Neuron (in vitro differentiated cells): ENCODE data around the gene PDE12.

Experiments used
- H2AFZ ChIP-seq: one replicate; pipeline ENCODE4 v1.6.1; 2013; ENCODE audit warnings: low read depth, mild to moderate bottlenecking, inconsistent platforms, low read length, moderate library complexity
- H3K27me3 ChIP-seq: one replicate; pipeline ENCODE4 v1.6.1; 2013; ENCODE audit warnings: low read length; ENCODE audit not compliant: insufficient read depth
- H3K36me3 ChIP-seq: one replicate; pipeline ENCODE4 v1.6.1; 2013; ENCODE audit warnings: low read length; ENCODE audit not compliant: insufficient read depth
- H3K4me1 ChIP-seq: one replicate; pipeline ENCODE4 v1.6.1; 2013; ENCODE audit warnings: low read length; ENCODE audit not compliant: insufficient read depth
- H3K4me3 ChIP-seq: 2 replicates; pipeline ENCODE4 v1.5.1; 2013; ENCODE audit warnings: mild to moderate bottlenecking, low read length, moderate library complexity
- H3K9me3 ChIP-seq: one replicate; pipeline ENCODE4 v1.6.1; 2013; ENCODE audit warnings: low read length

The PDE12 gene

DNA sequence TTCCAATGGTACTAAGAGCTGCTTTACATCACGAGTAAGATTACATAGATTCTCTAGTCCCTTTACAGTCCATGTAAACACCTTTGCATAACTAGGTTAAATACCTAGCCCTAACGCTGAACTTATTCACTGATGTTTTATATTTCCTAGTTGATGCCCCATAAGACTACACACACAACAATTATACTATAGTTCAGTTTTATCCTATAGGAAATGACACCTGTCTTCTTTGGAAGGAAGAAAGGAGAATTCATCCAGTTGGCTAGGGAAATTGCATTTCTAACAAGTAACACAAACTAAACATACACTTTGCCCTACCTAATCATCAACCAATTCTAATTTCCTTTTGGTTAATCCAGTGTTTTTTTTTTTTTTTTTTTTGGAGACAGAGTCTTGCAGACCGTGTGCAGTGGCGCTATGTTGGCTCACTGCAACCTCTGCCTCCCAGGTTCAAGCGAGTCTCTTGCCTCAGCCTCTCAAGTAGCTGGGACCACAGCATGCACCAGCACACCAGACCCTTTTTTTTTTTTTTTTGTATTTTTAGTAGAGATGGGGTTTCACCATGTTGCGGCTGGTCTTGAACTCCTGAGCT, 13.9 kb downstream of the PDE12 start:
- H3K4me1 ChIP-seq: no peaks in the 10 kb centered on the region
- H3K9me3 ChIP-seq: no peaks in the 10 kb centered on the region
- no peak overlapping the region for H2AFZ ChIP-seq
- peaks cover 65% of the 10 kb centered on the region for H3K36me3 ChIP-seq
- no peaks in the 10 kb centered on the region for H3K27me3 ChIP-seq
- H3K4me3 ChIP-seq: no peak overlapping the region

DNA sequence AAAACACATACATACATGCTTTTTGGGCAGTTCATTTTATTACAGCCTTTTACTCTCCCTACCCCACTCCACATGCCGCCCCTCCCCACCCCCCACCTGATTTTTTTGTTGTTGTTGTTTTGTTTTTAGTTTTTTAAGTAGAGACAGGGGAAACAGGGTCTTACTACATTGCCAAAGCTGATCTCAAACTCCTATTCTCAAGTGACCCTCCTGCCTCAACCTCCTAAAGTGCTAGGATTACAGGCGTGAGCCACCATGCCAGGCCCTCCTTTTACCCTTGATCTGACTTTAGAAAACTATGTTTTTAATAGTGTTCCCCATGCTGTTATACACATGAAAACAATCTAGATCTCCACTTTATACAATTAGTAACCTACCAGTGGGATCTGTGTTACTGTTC, 14.8 kb downstream of the PDE12 start:
- no peaks in the 10 kb centered on the region for H3K9me3 ChIP-seq
- H3K36me3 ChIP-seq: peaks cover 71% of the 10 kb centered on the region
- no peaks in the 10 kb centered on the region for H3K27me3 ChIP-seq
- H3K4me1 ChIP-seq: no peaks in the 10 kb centered on the region
- H2AFZ ChIP-seq: no peak overlapping the region
- no peak overlapping the region for H3K4me3 ChIP-seq

DNA sequence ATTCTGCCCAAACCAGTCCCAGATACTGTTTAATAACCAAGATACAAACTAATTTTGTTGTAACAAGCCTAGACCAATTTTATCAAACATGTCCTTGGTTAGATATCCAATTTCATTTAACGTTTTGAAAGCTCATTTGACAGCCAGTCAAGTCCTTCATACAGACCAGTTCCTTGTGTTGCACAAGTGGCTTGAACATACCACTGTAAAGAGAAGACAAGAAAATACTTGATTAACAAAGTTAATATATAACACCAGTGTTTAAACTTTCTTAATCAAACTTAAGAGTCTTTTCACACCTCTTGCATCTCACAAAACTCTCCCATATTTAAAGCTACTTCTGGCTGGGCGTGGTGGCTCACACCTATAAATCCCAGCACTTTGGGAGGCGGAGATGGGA, 16.0 kb downstream of the PDE12 start:
- no peaks in the 10 kb centered on the region for H3K9me3 ChIP-seq
- H3K27me3 ChIP-seq: no peaks in the 10 kb centered on the region
- no peak overlapping the region for H2AFZ ChIP-seq
- H3K4me3 ChIP-seq: no peak overlapping the region
- peaks cover 75% of the 10 kb centered on the region for H3K36me3 ChIP-seq
- H3K4me1 ChIP-seq: no peaks in the 10 kb centered on the region

DNA sequence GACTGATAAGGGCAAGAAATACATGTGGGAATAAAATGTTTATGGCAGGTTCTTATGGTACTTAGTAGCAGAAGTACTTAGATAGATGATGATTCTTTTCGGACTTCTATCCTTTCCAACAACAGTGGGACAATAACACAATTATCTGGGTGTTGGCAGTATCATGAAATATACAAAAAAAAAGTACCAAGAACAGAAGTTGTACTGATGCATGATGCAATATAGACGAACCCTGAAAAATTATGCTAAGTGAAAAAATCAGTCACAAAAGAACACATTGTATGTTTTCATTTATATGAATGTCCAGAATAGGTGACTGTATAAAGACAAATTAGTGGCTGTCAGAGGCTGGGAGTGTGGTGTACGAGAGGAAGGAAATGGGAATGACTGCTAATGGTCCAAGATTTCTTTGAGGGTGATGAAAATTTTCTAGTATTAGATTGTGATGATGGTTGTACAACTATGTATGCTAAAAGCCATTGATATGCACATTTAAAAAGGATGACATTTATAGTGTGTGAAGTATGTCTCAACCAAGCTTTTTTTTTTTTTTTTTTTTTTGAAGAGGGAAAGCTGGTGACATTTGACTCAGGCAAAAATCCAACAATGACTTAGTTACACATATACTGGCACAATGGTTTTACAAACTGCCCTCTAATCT, 20.0 kb downstream of the PDE12 start:
- Histone ChIP-seq H3K4me1 (no peaks in the 10 kb centered on the region), H3K36me3 (peaks cover 75% of the 10 kb centered on the region), H3K4me3 (no peak overlapping the region), H3K27me3 (no peaks in the 10 kb centered on the region), H2AFZ (no peak overlapping the region), H3K9me3 (no peaks in the 10 kb centered on the region)

DNA sequence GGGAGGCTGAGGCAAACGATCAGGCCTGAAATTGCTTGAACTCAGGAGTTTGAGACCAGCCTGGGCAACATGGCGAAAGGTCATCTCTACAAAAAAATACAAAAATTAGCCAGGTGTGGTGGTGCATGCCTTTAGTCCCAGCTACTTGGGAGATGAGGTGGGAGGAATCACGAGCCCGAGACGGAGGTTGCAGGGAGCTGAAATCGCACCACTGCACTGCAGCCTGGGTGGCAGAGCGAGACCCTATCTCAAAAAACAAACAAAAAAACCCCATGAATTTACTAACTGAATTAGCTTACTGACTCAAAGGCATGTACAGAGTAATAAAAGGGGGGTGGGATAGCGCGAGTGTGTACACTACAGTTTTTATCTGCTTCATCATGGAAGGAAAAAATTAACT, 21.7 kb downstream of the PDE12 start:
- Histone ChIP-seq H3K36me3 (peaks cover 67% of the 10 kb centered on the region), H3K27me3 (no peaks in the 10 kb centered on the region)

DNA sequence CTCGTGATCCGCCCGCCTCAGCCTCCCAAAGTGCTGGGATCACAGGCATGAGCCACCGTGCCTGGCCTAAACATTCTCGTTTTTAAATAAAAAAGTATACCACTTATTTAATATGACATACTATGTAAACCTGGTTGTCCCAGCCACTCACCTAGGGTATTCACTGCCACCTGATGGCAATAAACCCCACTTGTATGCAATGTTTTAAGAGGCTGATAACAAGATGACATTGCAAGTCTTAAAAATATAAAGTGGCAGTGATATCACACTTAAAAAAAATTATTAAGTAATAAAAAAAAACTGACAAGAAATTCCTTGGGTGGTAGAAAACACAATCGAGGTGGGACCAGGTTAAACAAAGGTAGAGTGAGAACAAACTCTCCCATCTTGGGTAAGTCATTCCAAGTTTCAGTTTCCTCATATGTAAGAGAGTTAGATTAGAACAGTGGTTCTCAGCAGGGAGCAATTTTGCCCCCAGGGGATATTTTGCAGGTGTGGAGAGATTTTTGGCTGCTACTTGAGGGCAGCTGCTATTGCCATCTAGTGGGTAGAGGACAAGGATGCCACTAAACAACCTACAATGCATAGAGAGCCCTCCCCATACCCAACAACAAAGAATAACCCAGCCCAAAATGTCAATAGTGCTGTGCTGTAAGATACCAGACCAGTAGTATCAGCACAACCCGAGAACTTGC, 26.5 kb downstream of the PDE12 start:
- no peak overlapping the region for H3K4me3 ChIP-seq
- no peaks in the 10 kb centered on the region for H3K9me3 ChIP-seq
- H3K36me3 ChIP-seq: peaks cover 36% of the 10 kb centered on the region
- no peaks in the 10 kb centered on the region for H3K4me1 ChIP-seq
- H2AFZ ChIP-seq: no peak overlapping the region
- H3K27me3 ChIP-seq: no peaks in the 10 kb centered on the region

More for the DNA sequence above, 21.7 kb downstream of the PDE12 start:
- Histone ChIP-seq H3K4me1 (no peaks in the 10 kb centered on the region), H2AFZ (no peak overlapping the region), H3K4me3 (no peak overlapping the region), H3K9me3 (no peaks in the 10 kb centered on the region)

DNA sequence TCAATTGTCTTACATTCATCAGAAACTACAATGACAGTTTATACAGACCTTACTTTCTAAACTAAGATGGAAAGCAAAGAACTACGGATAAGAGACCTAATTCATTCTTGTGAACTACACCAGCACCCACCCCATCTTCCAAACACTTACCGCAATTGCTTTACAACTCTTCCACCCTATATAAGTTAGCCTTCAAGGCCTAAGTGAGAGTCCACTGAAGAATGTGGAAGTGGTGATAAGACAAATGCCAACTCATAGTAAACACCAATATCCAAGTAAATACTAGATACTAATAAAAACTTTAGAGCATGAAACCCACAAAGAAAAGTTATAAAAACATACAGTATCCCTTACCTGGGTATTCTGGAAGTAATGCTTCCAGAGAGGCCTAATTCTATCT, 27.5 kb downstream of the PDE12 start:
- no peaks in the 10 kb centered on the region for H3K9me3 ChIP-seq
- no peaks in the 10 kb centered on the region for H3K4me1 ChIP-seq
- H3K27me3 ChIP-seq: no peaks in the 10 kb centered on the region
- peaks cover 28% of the 10 kb centered on the region for H3K36me3 ChIP-seq
- no peak overlapping the region for H2AFZ ChIP-seq
- no peak overlapping the region for H3K4me3 ChIP-seq

DNA sequence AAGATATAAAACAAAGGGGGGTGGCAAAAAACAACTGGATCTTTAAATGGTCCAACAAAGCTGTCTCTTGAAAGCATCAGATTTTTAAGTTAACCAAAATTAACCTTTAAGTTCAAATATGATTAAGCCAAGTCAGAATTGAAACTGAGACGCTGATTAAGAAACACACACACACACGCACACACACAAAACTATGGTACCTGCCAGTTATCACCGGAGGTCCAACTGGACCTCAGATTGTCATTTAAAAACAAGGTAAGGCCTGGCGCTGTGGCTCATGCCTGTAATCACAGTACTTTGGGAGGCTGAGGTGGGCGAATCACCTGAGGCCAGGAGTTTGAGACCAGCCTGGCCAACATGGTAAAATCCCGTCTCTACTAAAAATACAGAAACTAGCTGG, 30.7 kb downstream of the PDE12 start:
- H3K36me3 ChIP-seq: peaks cover 18% of the 10 kb centered on the region
- no peaks in the 10 kb centered on the region for H3K4me1 ChIP-seq
- H3K4me3 ChIP-seq: no peak overlapping the region
- H3K9me3 ChIP-seq: no peaks in the 10 kb centered on the region
- H2AFZ ChIP-seq: no peak overlapping the region
- H3K27me3 ChIP-seq: no peaks in the 10 kb centered on the region

DNA sequence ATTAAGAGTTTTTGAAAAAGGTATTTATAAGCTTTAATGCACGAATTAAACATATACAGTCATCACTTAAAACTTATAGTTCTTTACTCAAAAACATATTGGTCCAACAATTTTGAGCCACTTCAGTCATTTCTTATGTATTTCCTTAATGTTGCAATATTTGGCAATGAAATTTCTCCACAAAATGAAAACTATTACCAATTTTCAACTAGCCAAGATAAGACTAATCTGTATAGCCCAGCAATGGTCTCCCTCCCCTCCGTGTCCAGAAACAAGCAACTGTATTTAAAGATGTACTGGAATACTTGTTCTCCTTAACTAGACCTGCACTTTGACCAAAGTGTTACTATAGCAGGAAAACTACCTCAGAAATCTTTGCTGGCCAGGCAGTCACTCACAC, 31.8 kb downstream of the PDE12 start:
- no peaks in the 10 kb centered on the region for H3K9me3 ChIP-seq
- no peak overlapping the region for H2AFZ ChIP-seq
- H3K4me1 ChIP-seq: no peaks in the 10 kb centered on the region
- no peaks in the 10 kb centered on the region for H3K27me3 ChIP-seq
- no peak overlapping the region for H3K4me3 ChIP-seq
- peaks cover 17% of the 10 kb centered on the region for H3K36me3 ChIP-seq

DNA sequence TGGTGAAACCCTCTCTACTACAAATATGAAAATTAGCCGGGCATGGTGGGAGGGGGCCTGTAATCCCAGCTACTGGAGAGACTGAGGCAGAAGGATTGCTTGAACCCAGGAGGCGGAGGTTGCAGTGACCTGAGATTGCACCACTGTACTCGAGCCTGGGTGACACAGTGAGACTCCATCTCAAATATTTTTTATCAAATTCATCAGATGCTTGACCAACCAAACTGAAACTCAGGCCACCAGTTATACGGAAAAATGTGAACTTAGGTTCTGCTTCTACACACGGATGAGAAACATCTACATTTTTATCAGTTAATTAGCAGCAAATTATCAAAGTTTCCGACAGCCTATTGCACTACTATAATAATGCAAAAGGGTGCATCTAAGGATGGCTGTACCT, 36.2 kb downstream of the PDE12 start:
- H3K27me3 ChIP-seq: no peaks in the 10 kb centered on the region
- no peak overlapping the region for H3K4me3 ChIP-seq
- peaks cover 17% of the 10 kb centered on the region for H3K4me1 ChIP-seq
- no peak overlapping the region for H2AFZ ChIP-seq
- H3K36me3 ChIP-seq: peaks cover 19% of the 10 kb centered on the region
- no peaks in the 10 kb centered on the region for H3K9me3 ChIP-seq

DNA sequence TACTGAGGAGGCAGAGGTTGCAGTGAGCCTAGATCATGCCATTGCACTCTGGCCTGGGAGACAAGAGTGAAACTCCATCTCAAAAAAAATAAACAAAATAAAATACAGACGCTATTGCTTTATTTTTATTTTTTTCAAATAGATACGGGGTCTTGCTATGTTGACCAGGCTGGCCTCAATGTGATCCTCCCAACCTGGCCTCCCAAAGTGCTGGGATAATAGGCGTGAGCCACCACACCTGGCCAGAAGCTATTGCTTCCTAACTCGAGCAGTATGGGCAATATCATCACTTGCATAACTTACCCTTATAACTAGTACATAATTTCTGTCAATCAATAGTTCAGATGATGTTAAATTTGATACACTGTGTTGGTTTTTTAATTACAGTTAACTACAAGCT, 38.1 kb downstream of the PDE12 start:
- Histone ChIP-seq H3K9me3 (no peaks in the 10 kb centered on the region), H3K4me1 (peaks cover 24% of the 10 kb centered on the region), H3K4me3 (no peak overlapping the region), H3K27me3 (no peaks in the 10 kb centered on the region), H2AFZ (no peak overlapping the region), H3K36me3 (peaks cover 16% of the 10 kb centered on the region)

DNA sequence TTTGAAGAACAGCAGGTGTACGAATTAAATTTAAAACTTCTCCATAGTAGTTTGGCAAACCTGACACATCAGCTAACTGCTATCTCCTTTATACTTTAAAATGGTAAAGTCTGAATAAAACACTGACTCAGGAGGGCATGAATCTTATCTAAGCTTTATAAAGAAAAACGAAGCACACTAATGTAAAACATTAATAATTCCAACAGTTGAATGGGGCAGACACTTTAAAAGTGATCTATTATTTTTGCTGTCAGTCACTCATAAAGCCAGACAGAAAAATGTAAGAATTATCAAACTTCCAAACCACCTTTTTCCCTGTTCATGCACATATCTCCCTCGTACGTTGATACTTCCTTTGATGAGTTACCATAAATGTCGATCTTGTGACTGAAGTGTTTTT, 38.5 kb downstream of the PDE12 start:
- Histone ChIP-seq H2AFZ (no peak overlapping the region), H3K4me3 (peak overlapping the region; percentile 98), H3K4me1 (peaks cover 24% of the 10 kb centered on the region), H3K36me3 (peaks cover 15% of the 10 kb centered on the region), H3K9me3 (no peaks in the 10 kb centered on the region), H3K27me3 (no peaks in the 10 kb centered on the region)

DNA sequence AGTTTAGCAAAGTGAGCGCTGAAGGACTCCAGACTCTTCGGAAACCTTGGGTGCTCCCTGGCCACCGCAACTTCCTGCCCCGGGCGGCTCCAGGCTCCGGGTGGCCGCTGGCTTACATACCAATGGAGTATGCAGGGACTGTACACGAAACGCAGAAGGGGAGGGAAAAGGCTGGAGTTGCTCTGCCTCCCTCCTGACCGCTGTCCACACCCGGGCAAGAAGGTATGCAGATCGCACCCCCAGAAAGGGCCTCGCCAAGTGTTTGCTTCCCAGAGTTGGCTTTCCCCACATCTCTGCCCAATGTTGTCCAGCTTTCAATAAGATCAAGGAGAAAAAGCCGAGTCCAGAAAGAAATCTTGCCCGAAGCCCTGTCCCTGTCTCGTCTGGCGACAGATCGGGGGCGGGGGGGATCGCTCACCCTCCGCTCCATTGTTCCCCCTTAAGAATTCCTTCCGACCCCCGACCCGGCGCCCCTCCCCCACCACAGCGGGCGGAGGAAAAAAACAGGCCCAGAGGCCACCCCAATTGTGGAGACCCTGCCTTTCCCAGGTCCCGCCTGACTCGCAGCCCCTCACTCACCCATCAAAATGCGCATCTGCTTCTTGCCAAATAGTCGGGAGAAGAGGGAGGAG, 40.5 kb downstream of the PDE12 start:
- Histone ChIP-seq H3K27me3 (no peaks in the 10 kb centered on the region), H3K4me3 (peak overlapping the region; percentile 98), H3K36me3 (peaks cover 15% of the 10 kb centered on the region), H3K9me3 (no peaks in the 10 kb centered on the region), H3K4me1 (peaks cover 24% of the 10 kb centered on the region), H2AFZ (peak overlapping the region; percentile 11)
